ENCODE measurements around the gene ONECUT2.

DNA sequence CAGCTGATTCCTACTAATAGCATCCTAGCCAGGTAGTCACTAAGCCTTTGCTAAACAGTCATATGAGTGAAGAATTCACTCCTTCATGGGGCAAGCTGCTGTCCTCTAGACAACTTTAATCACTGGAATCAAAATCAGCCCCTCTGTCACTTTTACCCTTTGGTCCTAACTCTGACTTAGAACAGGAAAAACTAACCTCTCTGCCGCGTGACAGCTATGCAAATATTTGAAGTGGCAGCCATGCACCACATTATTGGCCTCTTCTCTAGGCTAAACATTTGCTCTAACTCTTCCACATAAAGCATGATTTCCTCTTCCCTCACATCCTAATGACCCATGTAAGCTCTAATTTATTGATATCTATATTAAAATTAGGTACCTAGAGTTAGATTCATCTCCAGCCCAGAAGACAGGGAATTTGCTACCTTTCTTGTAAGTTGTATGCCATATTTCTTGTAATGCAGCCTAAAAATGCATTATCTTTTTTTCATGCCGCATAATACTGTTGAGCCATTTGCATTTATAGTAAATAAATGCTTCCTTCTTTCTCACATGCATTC is 12.8 kb upstream of the ONECUT2 start:
- TF ChIP-seq, protein P1, sequence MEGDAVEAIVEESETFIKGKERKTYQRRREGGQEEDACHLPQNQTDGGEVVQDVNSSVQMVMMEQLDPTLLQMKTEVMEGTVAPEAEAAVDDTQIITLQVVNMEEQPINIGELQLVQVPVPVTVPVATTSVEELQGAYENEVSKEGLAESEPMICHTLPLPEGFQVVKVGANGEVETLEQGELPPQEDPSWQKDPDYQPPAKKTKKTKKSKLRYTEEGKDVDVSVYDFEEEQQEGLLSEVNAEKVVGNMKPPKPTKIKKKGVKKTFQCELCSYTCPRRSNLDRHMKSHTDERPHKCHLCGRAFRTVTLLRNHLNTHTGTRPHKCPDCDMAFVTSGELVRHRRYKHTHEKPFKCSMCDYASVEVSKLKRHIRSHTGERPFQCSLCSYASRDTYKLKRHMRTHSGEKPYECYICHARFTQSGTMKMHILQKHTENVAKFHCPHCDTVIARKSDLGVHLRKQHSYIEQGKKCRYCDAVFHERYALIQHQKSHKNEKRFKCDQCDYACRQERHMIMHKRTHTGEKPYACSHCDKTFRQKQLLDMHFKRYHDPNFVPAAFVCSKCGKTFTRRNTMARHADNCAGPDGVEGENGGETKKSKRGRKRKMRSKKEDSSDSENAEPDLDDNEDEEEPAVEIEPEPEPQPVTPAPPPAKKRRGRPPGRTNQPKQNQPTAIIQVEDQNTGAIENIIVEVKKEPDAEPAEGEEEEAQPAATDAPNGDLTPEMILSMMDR (IDR thresholded peaks at IDR 0.05), result no peak
- no peak for TF ChIP-seq EP300 (IDR thresholded peaks at IDR 0.05)

All from tibial nerve (tissue), 4 donors.